Mesenchymal stem cell (in vitro differentiated cells and primary cell): ENCODE results near the gene ZNF106. TPM values are rescaled to one million over a fixed set of nuclear protein-coding genes. Genes with fewer than 3 reads are reported as not detected.

Experiments used
- DNase-seq: peaks from one replicate; pipeline ENCODE4 v3.0.0-alpha.2; 2013
- H2AFZ ChIP-seq: one replicate; pipeline ENCODE4 v1.6.1; 2013; ENCODE audit warnings: low read depth, mild to moderate bottlenecking, control low read depth, inconsistent platforms, low read length, moderate library complexity
- H2AK5ac ChIP-seq: 2 replicates; pipeline ENCODE4 v1.6.1; 2013; ENCODE audit warnings: low read length, moderate library complexity, mild to moderate bottlenecking, inconsistent platforms; ENCODE audit not compliant: severe bottlenecking
- H2BK120ac ChIP-seq: one replicate; pipeline ENCODE4 v1.6.1; 2013; ENCODE audit warnings: low read depth, mild to moderate bottlenecking, inconsistent platforms, low read length, moderate library complexity
- H2BK12ac ChIP-seq, 2 experiments: one replicate each; pipeline ENCODE4 v1.6.1; 2013; ENCODE audit warnings: inconsistent platforms in 2 of 2, low read length in 2 of 2, mild to moderate bottlenecking in 2 of 2, moderate library complexity in 2 of 2, control low read depth in 1 of 2
- H2BK15ac ChIP-seq: one replicate; pipeline ENCODE4 v1.6.1; 2013; ENCODE audit warnings: mild to moderate bottlenecking, low read depth, inconsistent platforms; ENCODE audit not compliant: poor library complexity, severe bottlenecking
- H2BK5ac ChIP-seq: 2 replicates; pipeline ENCODE4 v1.6.1; 2013; ENCODE audit warnings: low read depth, mild to moderate bottlenecking, low read length, control low read depth, inconsistent platforms; ENCODE audit not compliant: poor library complexity, severe bottlenecking
- H3K14ac ChIP-seq, 2 experiments: one replicate each; pipeline ENCODE4 v1.6.1; 2013; ENCODE audit warnings: inconsistent platforms in 2 of 2, low read length in 2 of 2, control low read depth in 1 of 2, mild to moderate bottlenecking in 1 of 2, moderate library complexity in 1 of 2
- H3K18ac ChIP-seq, 2 experiments: one replicate each; pipeline ENCODE4 v1.6.1; 2013; ENCODE audit warnings: inconsistent platforms in 2 of 2, low read length in 2 of 2, control low read depth in 1 of 2, low read depth in 1 of 2, mild to moderate bottlenecking in 1 of 2
- H3K23ac ChIP-seq, 2 experiments: one replicate each; pipeline ENCODE4 v1.6.1; 2013; ENCODE audit warnings: inconsistent platforms in 2 of 2, low read length in 2 of 2, mild to moderate bottlenecking in 2 of 2, moderate library complexity in 2 of 2, control low read depth in 1 of 2
- H3K27ac ChIP-seq: 2 replicates; pipeline ENCODE4 v1.5.1; 2013; ENCODE audit warnings: mild to moderate bottlenecking, moderate library complexity, low read length, control low read depth, inconsistent platforms; ENCODE audit not compliant: poor library complexity, severe bottlenecking
- H3K27me3 ChIP-seq, 2 experiments: 2 replicates each; pipeline versions ENCODE4 v1.6.1 to v1.7.0; 2013; ENCODE audit warnings: low read length in 2 of 2, mild to moderate bottlenecking in 2 of 2, moderate library complexity in 2 of 2, control low read depth in 1 of 2, inconsistent platforms in 1 of 2; ENCODE audit not compliant: control insufficient read depth in 1 of 2, insufficient read depth in 1 of 2
- H3K36me3 ChIP-seq, 2 experiments: 2 replicates each; pipeline versions ENCODE4 v1.6.1 to v1.7.0; 2013; ENCODE audit warnings: low read length in 2 of 2, control low read depth in 1 of 2, inconsistent platforms in 1 of 2, low read depth in 1 of 2, mild to moderate bottlenecking in 1 of 2; ENCODE audit not compliant: insufficient read depth in 2 of 2, control insufficient read depth in 1 of 2
- H3K4ac ChIP-seq, 2 experiments: one replicate each; pipeline ENCODE4 v1.6.1; 2013; ENCODE audit warnings: inconsistent platforms in 2 of 2, low read length in 2 of 2, mild to moderate bottlenecking in 2 of 2, moderate library complexity in 2 of 2, control low read depth in 1 of 2, low read depth in 1 of 2
- H3K4me1 ChIP-seq: 2 replicates; pipeline ENCODE4 v1.6.1; 2013; ENCODE audit warnings: low read depth, low read length, control low read depth; ENCODE audit not compliant: control insufficient read depth, insufficient read depth
- H3K4me2 ChIP-seq: 2 replicates; pipeline ENCODE4 v1.6.1; 2013; ENCODE audit warnings: low read length, mild to moderate bottlenecking, inconsistent platforms; ENCODE audit not compliant: poor library complexity, severe bottlenecking
- H3K4me3 ChIP-seq, 2 experiments: 2 replicates each; pipeline versions ENCODE4 v1.5.1 to v1.7.0; 2013; ENCODE audit warnings: low read length in 2 of 2, mild to moderate bottlenecking in 2 of 2, control low read depth in 1 of 2, low read depth in 1 of 2; ENCODE audit not compliant: insufficient read depth in 1 of 2
- H3K79me1 ChIP-seq: replicated peaks from 2 replicates; pipeline ENCODE4 v1.6.1; 2013; ENCODE audit warnings: mild to moderate bottlenecking, control low read depth, low read length, inconsistent platforms; ENCODE audit not compliant: poor library complexity, severe bottlenecking
- H3K9ac ChIP-seq: 2 replicates; pipeline ENCODE4 v1.7.0; 2013; ENCODE audit warnings: mild to moderate bottlenecking, low read length, moderate library complexity
- H3K9me3 ChIP-seq: 2 replicates; pipeline ENCODE4 v1.7.0; 2013; ENCODE audit warnings: mild to moderate bottlenecking, low read length; ENCODE audit not compliant: control insufficient read depth
- H4K8ac ChIP-seq: one replicate; pipeline ENCODE4 v1.6.1; 2013; ENCODE audit warnings: inconsistent platforms, mild to moderate bottlenecking, low read length, moderate library complexity
- H4K91ac ChIP-seq: one replicate; pipeline ENCODE4 v1.6.1; 2013; ENCODE audit warnings: mild to moderate bottlenecking, low read length, inconsistent platforms
- WGBS: methylation state at CpG from one replicate; pipeline ENCODE4 v1.1.7; 2013; ENCODE audit warnings: mixed read lengths; 5-methylcytosine and 5-hydroxymethylcytosine counted together
- polyA plus RNA-seq, 2 experiments: library from polyadenylated mRNA; stranded (reverse); fragments of 200-250 nt; gene quantifications; one replicate each; pipeline ENCODE4 v1.2.3, GENCODE V29; 2013

Gene ZNF106
- 31.4 TPM for polyA plus RNA-seq (2013, experiment 1 of 2)
- polyA plus RNA-seq (2013, experiment 2 of 2), result 30.0 TPM

DNA sequence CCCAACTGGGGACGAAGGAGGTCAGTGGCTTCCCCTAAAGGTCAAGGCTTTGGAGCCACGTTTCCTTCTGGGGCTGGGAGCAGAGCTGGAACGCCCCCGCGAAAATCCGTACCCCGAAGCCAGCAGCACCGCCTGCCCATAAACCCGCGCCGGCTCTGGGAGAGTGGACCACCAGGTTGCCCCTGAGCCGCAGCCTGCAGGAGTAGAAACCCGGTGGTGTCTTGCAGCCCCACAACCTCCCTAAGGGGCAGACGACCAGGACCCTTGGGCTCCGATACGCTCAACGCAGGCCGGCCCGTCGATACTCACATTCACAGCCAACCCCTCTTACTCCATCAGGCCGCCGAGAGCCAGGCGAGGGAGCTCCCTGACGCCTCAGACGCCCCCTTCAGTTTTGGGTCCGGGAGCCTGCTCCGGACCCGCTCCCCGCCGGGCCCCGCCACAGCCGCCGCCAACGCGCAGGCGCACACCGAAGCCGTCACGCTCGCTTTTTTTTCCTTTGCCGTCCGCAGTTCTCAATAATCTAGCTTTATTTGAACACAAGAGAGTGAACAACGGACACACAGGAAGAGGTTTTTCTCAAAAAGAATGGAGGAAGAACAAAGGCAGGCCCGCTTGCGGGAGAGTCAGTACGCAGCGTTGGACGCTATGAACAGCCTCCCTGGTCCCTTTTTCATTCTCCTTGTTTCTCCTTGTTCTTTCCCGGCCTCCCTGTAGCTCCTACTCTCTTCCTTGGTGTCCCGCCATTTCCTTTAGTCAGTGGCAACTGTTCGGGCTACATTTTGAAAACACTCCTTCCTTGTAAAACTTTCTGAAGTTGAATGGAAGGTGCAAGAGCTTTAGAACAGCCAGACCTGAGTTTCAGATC lies at the start of gene ZNF106:
Gene ZNF106 (minus strand): TSS at position 471 of the 868 bp plus-strand sequence. CDS start 18,852 bp downstream, outside the sequence.
- Histone ChIP-seq H3K9me3 (no peaks in the 10 kb centered on the region), H3K4me2 (peak within 1 kb of the TSS; percentile 94), H2BK5ac (peak within 1 kb of the TSS; percentile 98), H3K27me3 (no peaks in the 10 kb centered on the region), H4K91ac (peak within 1 kb of the TSS; percentile 98), H2BK15ac (peak within 1 kb of the TSS; percentile 67), H3K14ac (peak within 1 kb of the TSS in 1 of 2 experiments; percentile 99), H2AFZ (peak within 1 kb of the TSS; percentile 99), H3K36me3 (no peaks in the 10 kb centered on the region), H3K27ac (peak within 1 kb of the TSS; percentile 99), H3K4me1 (peaks cover 4% of the 10 kb centered on the region), H2AK5ac (peak within 1 kb of the TSS; percentile 99), H2BK12ac (peak within 1 kb of the TSS in 1 of 2 experiments; percentile 11), H2BK120ac (peak within 1 kb of the TSS; percentile 64), H3K23ac (peak within 1 kb of the TSS; percentile 51 to 77), H3K79me1 (peaks cover 8% of the 10 kb centered on the region), H3K18ac (peak within 1 kb of the TSS; percentile 97 to 98), H3K4ac (peak within 1 kb of the TSS; percentile 87 to 98), H3K9ac (peak within 1 kb of the TSS; percentile 97), H3K4me3 (peak within 1 kb of the TSS; percentile 91 to 95), H4K8ac (peak within 1 kb of the TSS; percentile 100)
- WGBS, result 2% methylated on average over 48 of the region's 51 CpGs
- DNase-seq, result peak; percentile 94

DNA sequence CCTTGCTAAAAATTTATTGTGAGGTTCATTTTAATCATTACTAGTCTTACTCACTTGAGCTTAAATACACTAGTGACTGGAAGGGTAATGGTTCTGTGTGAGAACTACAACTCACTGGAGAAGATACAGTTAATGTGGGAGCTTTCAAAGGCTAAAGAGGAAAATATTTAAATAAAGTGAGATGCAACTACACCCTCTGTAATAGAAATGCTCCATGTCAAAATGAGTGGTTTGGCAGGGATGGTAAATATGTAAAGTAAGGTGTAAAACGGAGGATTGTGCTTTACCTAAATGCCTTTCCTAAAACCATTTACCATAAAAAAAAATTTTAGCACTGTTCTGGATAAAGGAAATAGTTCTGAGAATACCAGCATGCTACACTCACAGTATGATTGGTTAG lies 42.3 kb upstream of the ZNF106 start:
- Histone ChIP-seq H2AFZ (no peak overlapping the region), H3K36me3 (peaks cover 10 to 90% of the 10 kb centered on the region in 2 experiments), H3K9me3 (no peaks in the 10 kb centered on the region), H4K8ac (no peak overlapping the region), H3K18ac (no peak overlapping the region), H2BK5ac (no peak overlapping the region), H3K79me1 (no peaks in the 10 kb centered on the region), H2AK5ac (no peak overlapping the region), H3K14ac (no peak overlapping the region), H3K27me3 (no peaks in the 10 kb centered on the region), H2BK120ac (no peak overlapping the region), H3K27ac (no peak overlapping the region), H3K23ac (no peak overlapping the region), H4K91ac (no peak overlapping the region), H2BK15ac (no peak overlapping the region), H2BK12ac (no peak overlapping the region), H3K4ac (no peak overlapping the region), H3K4me3 (no peak overlapping the region), H3K4me2 (no peak overlapping the region), H3K9ac (no peak overlapping the region), H3K4me1 (no peaks in the 10 kb centered on the region)
- no peak for DNase-seq
- no CpG with 5 or more reads among the region's 1 CpG for WGBS

DNA sequence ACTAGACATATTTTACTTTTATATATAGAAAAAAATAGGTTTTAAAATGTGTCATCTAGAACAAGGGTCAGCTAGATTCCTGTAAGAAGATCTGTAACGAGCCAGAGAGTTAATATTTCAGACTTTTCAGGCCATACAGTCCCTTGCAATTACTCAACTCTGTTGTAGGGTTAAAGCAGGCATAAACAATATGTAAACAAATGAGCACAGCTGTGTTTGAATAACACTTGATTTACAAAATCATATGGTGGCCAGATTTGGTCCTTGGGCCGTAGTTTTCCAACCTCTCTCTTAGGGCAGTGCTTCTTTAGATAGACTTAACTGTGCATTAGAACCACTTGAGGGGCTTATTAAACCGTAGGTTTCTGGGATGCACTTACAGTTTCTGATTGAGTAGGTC lies 38.0 kb upstream of the ZNF106 start:
- no peak overlapping the region for H2BK12ac ChIP-seq
- no peak overlapping the region for H2BK120ac ChIP-seq
- no peak overlapping the region for H3K9ac ChIP-seq
- H4K8ac ChIP-seq, result no peak overlapping the region
- H2BK15ac ChIP-seq, result no peak overlapping the region
- H3K14ac ChIP-seq, result no peak overlapping the region
- no peak overlapping the region for H4K91ac ChIP-seq
- 79% methylated on average over 2 of the region's 3 CpGs for WGBS
- no peaks in the 10 kb centered on the region for H3K27me3 ChIP-seq
- no peaks in the 10 kb centered on the region for H3K9me3 ChIP-seq
- H3K4me2 ChIP-seq, result no peak overlapping the region
- H2AK5ac ChIP-seq, result no peak overlapping the region
- no peak overlapping the region for H3K4me3 ChIP-seq
- no peak overlapping the region for H3K27ac ChIP-seq
- no peak overlapping the region for H3K23ac ChIP-seq
- peak; percentile 17 for DNase-seq
- no peak overlapping the region for H3K4ac ChIP-seq
- no peak overlapping the region for H2BK5ac ChIP-seq
- H3K4me1 ChIP-seq, result no peaks in the 10 kb centered on the region
- H3K18ac ChIP-seq, result no peak overlapping the region
- peaks cover 1% of the 10 kb centered on the region for H3K79me1 ChIP-seq
- peaks cover 22 to 70% of the 10 kb centered on the region in 2 experiments for H3K36me3 ChIP-seq
- no peak overlapping the region for H2AFZ ChIP-seq

DNA sequence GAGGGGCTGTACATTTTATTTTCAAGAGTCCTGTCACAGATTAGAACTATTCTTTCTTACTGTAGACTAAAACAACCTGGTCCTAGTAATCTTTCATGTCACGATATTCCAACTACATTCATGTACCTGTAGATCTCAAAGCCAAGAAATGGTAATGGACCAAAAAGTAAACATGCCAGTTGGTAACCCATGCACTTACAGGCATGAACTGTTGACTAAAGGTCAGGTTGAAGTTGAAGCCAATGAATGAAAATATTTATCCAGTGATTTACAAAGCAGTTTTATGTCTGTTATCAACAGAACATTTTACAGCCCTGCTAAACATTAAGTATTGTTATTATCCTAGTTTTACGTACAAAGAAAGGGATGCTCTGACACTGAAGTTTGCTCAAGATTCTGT lies 32.4 kb upstream of the ZNF106 start:
- H2AFZ ChIP-seq, result no peak overlapping the region
- H3K4me3 ChIP-seq, result no peak overlapping the region
- H3K36me3 ChIP-seq, result peaks cover 21 to 58% of the 10 kb centered on the region in 2 experiments
- H2BK12ac ChIP-seq, result no peak overlapping the region
- DNase-seq, result no peak
- no peak overlapping the region for H3K23ac ChIP-seq
- no peak overlapping the region for H2AK5ac ChIP-seq
- H3K14ac ChIP-seq, result no peak overlapping the region
- no peaks in the 10 kb centered on the region for H3K9me3 ChIP-seq
- H3K18ac ChIP-seq, result no peak overlapping the region
- H3K27me3 ChIP-seq, result no peaks in the 10 kb centered on the region
- WGBS, result 100% methylated on average over 1 of the region's 2 CpGs
- H3K79me1 ChIP-seq, result peaks cover 3% of the 10 kb centered on the region
- H3K27ac ChIP-seq, result no peak overlapping the region
- no peak overlapping the region for H2BK120ac ChIP-seq
- no peak overlapping the region for H2BK5ac ChIP-seq
- H3K4me2 ChIP-seq, result no peak overlapping the region
- H4K8ac ChIP-seq, result no peak overlapping the region
- no peak overlapping the region for H4K91ac ChIP-seq
- no peak overlapping the region for H2BK15ac ChIP-seq
- no peak overlapping the region for H3K9ac ChIP-seq
- H3K4me1 ChIP-seq, result no peaks in the 10 kb centered on the region
- H3K4ac ChIP-seq, result no peak overlapping the region
